ENCODE measurements around the gene SORCS2.

The SORCS2 gene

GRCh38 chr4:7169134-7169533 is 23.2 kb upstream of the SORCS2 start:
- H4K91ac ChIP-seq (ENCODE audit: low read depth, low read length): no peak overlapping the region
- no peak overlapping the region for H3K27ac ChIP-seq (ENCODE audit: low read depth, low read length)
- no peak overlapping the region for H3K18ac ChIP-seq (ENCODE audit: low read length)
- H3K9me3 ChIP-seq (ENCODE audit: insufficient read depth, low read depth, low read length): peaks cover 9% of the 10 kb centered on the region
- H4K12ac ChIP-seq (ENCODE audit: low read depth, low read length): no peak overlapping the region
- H2AFZ ChIP-seq (ENCODE audit: insufficient read depth, low read length, poor library complexity): no peak overlapping the region
- H3K14ac ChIP-seq (ENCODE audit: low read length): no peak overlapping the region
- H2BK12ac ChIP-seq (ENCODE audit: low read length): no peak overlapping the region
- DNase-seq: no peak
- no peak overlapping the region for H3K4ac ChIP-seq (ENCODE audit: low read depth, low read length)
- H2BK120ac ChIP-seq (ENCODE audit: insufficient read depth, low read length, poor library complexity): no peak overlapping the region
- H3K27me3 ChIP-seq (ENCODE audit: insufficient read depth, low read length): no peaks in the 10 kb centered on the region
- H3K4me1 ChIP-seq (ENCODE audit: control insufficient read depth in 1 of 2, insufficient read depth in 2 of 2, low read length in 2 of 2): peaks cover 0 to 4% of the 10 kb centered on the region in 2 experiments
- no peaks in the 10 kb centered on the region for H3K79me2 ChIP-seq (ENCODE audit: control insufficient read depth, insufficient read depth, low read length, poor library complexity)
- no peak overlapping the region for H3K9ac ChIP-seq (ENCODE audit: low read length)
- no peak overlapping the region for H3K4me2 ChIP-seq (ENCODE audit: low read length)
- no peak overlapping the region for H2AK5ac ChIP-seq (ENCODE audit: low read length)
- no peak overlapping the region for H4K8ac ChIP-seq (ENCODE audit: low read depth, low read length)
- H3K23ac ChIP-seq (ENCODE audit: low read length): no peak overlapping the region
- H3K79me1 ChIP-seq (ENCODE audit: low read length): no peaks in the 10 kb centered on the region
- H2BK5ac ChIP-seq (ENCODE audit: low read depth, low read length, poor library complexity): no peak overlapping the region
- no peak overlapping the region for H3K4me3 ChIP-seq (ENCODE audit: low read depth, low read length)
- no peaks in the 10 kb centered on the region for H3K36me3 ChIP-seq (ENCODE audit: control insufficient read depth in 1 of 2, insufficient read depth in 2 of 2, low read length in 2 of 2)
- WGBS (ENCODE audit: extremely low coverage, insufficient coverage, insufficient read length): no CpG with 5 or more reads among the region's 7 CpGs

- Histone ChIP-seq H4K12ac (ENCODE audit: low read depth, low read length) (no peak overlapping the region), H3K9me3 (ENCODE audit: insufficient read depth, low read depth, low read length) (peaks cover 9% of the 10 kb centered on the region), H3K14ac (ENCODE audit: low read length) (no peak overlapping the region), H3K79me1 (ENCODE audit: low read length) (no peaks in the 10 kb centered on the region), H4K91ac (ENCODE audit: low read depth, low read length) (no peak overlapping the region), H3K4me3 (ENCODE audit: low read depth, low read length) (no peak overlapping the region), H3K27me3 (ENCODE audit: insufficient read depth, low read length) (no peaks in the 10 kb centered on the region), H2BK12ac (ENCODE audit: low read length) (no peak overlapping the region), H3K18ac (ENCODE audit: low read length) (no peak overlapping the region), H3K27ac (ENCODE audit: low read depth, low read length) (no peak overlapping the region), H3K79me2 (ENCODE audit: control insufficient read depth, insufficient read depth, low read length, poor library complexity) (no peaks in the 10 kb centered on the region), H2AFZ (ENCODE audit: insufficient read depth, low read length, poor library complexity) (no peak overlapping the region), H3K4me1 (ENCODE audit: control insufficient read depth in 1 of 2, insufficient read depth in 2 of 2, low read length in 2 of 2) (peaks cover 0 to 4% of the 10 kb centered on the region in 2 experiments), H3K4me2 (ENCODE audit: low read length) (no peak overlapping the region), H2AK5ac (ENCODE audit: low read length) (no peak overlapping the region), H3K9ac (ENCODE audit: low read length) (no peak overlapping the region), H4K8ac (ENCODE audit: low read depth, low read length) (no peak overlapping the region), H3K4ac (ENCODE audit: low read depth, low read length) (no peak overlapping the region), H3K36me3 (ENCODE audit: control insufficient read depth in 1 of 2, insufficient read depth in 2 of 2, low read length in 2 of 2) (no peaks in the 10 kb centered on the region), H2BK5ac (ENCODE audit: low read depth, low read length, poor library complexity) (no peak overlapping the region), H3K23ac (ENCODE audit: low read length) (no peak overlapping the region), H2BK120ac (ENCODE audit: insufficient read depth, low read length, poor library complexity) (no peak overlapping the region)
- WGBS (ENCODE audit: extremely low coverage, insufficient coverage, insufficient read length): no CpG with 5 or more reads among the region's 3 CpGs
- peak in 1 of 2 donors; percentile 17 for DNase-seq
These were observed 22.3 kb upstream of the SORCS2 start for GRCh38 chr4:7170012-7170411.

GRCh38 chr4:7171191-7171900 is 21.0 kb upstream of the SORCS2 start:
- H3K4ac ChIP-seq (ENCODE audit: low read depth, low read length): no peak overlapping the region
- H4K12ac ChIP-seq (ENCODE audit: low read depth, low read length): no peak overlapping the region
- no peak overlapping the region for H3K23ac ChIP-seq (ENCODE audit: low read length)
- peaks cover 0 to 4% of the 10 kb centered on the region in 2 experiments for H3K4me1 ChIP-seq (ENCODE audit: control insufficient read depth in 1 of 2, insufficient read depth in 2 of 2, low read length in 2 of 2)
- H3K79me1 ChIP-seq (ENCODE audit: low read length): no peaks in the 10 kb centered on the region
- no peak overlapping the region for H3K9ac ChIP-seq (ENCODE audit: low read length)
- no peak overlapping the region for H4K91ac ChIP-seq (ENCODE audit: low read depth, low read length)
- H2AFZ ChIP-seq (ENCODE audit: insufficient read depth, low read length, poor library complexity): no peak overlapping the region
- H3K79me2 ChIP-seq (ENCODE audit: control insufficient read depth, insufficient read depth, low read length, poor library complexity): no peaks in the 10 kb centered on the region
- H4K8ac ChIP-seq (ENCODE audit: low read depth, low read length): no peak overlapping the region
- no peak overlapping the region for H2AK5ac ChIP-seq (ENCODE audit: low read length)
- H3K4me3 ChIP-seq (ENCODE audit: low read depth, low read length): no peak overlapping the region
- H2BK120ac ChIP-seq (ENCODE audit: insufficient read depth, low read length, poor library complexity): no peak overlapping the region
- no peak overlapping the region for H2BK12ac ChIP-seq (ENCODE audit: low read length)
- no peak for DNase-seq
- no CpG with 5 or more reads among the region's 4 CpGs for WGBS (ENCODE audit: extremely low coverage, insufficient coverage, insufficient read length)
- no peak overlapping the region for H2BK5ac ChIP-seq (ENCODE audit: low read depth, low read length, poor library complexity)
- no peaks in the 10 kb centered on the region for H3K27me3 ChIP-seq (ENCODE audit: insufficient read depth, low read length)
- H3K27ac ChIP-seq (ENCODE audit: low read depth, low read length): no peak overlapping the region
- no peak overlapping the region for H3K14ac ChIP-seq (ENCODE audit: low read length)
- H3K4me2 ChIP-seq (ENCODE audit: low read length): no peak overlapping the region
- H3K36me3 ChIP-seq (ENCODE audit: control insufficient read depth in 1 of 2, insufficient read depth in 2 of 2, low read length in 2 of 2): no peaks in the 10 kb centered on the region
- H3K18ac ChIP-seq (ENCODE audit: low read length): no peak overlapping the region
- H3K9me3 ChIP-seq (ENCODE audit: insufficient read depth, low read depth, low read length): peaks cover 7% of the 10 kb centered on the region

GRCh38 chr4:7172508-7172907 is 19.8 kb upstream of the SORCS2 start:
- no peak for DNase-seq
- no peak overlapping the region for H3K23ac ChIP-seq (ENCODE audit: low read length)
- no peak overlapping the region for H3K18ac ChIP-seq (ENCODE audit: low read length)
- no peaks in the 10 kb centered on the region for H3K27me3 ChIP-seq (ENCODE audit: insufficient read depth, low read length)
- no peak overlapping the region for H3K9ac ChIP-seq (ENCODE audit: low read length)
- H3K79me1 ChIP-seq (ENCODE audit: low read length): no peaks in the 10 kb centered on the region
- no peaks in the 10 kb centered on the region for H3K36me3 ChIP-seq (ENCODE audit: control insufficient read depth in 1 of 2, insufficient read depth in 2 of 2, low read length in 2 of 2)
- H2BK120ac ChIP-seq (ENCODE audit: insufficient read depth, low read length, poor library complexity): no peak overlapping the region
- H2BK12ac ChIP-seq (ENCODE audit: low read length): no peak overlapping the region
- H3K9me3 ChIP-seq (ENCODE audit: insufficient read depth, low read depth, low read length): peaks cover 5% of the 10 kb centered on the region
- H4K8ac ChIP-seq (ENCODE audit: low read depth, low read length): no peak overlapping the region
- no peak overlapping the region for H2AFZ ChIP-seq (ENCODE audit: insufficient read depth, low read length, poor library complexity)
- no peak overlapping the region for H2BK5ac ChIP-seq (ENCODE audit: low read depth, low read length, poor library complexity)
- peak overlapping the region; percentile 37 for H3K4me3 ChIP-seq (ENCODE audit: low read depth, low read length)
- H3K79me2 ChIP-seq (ENCODE audit: control insufficient read depth, insufficient read depth, low read length, poor library complexity): no peaks in the 10 kb centered on the region
- no peak overlapping the region for H2AK5ac ChIP-seq (ENCODE audit: low read length)
- H4K91ac ChIP-seq (ENCODE audit: low read depth, low read length): no peak overlapping the region
- no peak overlapping the region for H3K4me2 ChIP-seq (ENCODE audit: low read length)
- H3K14ac ChIP-seq (ENCODE audit: low read length): no peak overlapping the region
- WGBS (ENCODE audit: extremely low coverage, insufficient coverage, insufficient read length): no CpG with 5 or more reads among the region's 6 CpGs
- no peak overlapping the region for H3K27ac ChIP-seq (ENCODE audit: low read depth, low read length)
- no peak overlapping the region for H3K4ac ChIP-seq (ENCODE audit: low read depth, low read length)
- H4K12ac ChIP-seq (ENCODE audit: low read depth, low read length): no peak overlapping the region
- peaks cover 0 to 4% of the 10 kb centered on the region in 2 experiments for H3K4me1 ChIP-seq (ENCODE audit: control insufficient read depth in 1 of 2, insufficient read depth in 2 of 2, low read length in 2 of 2)

Data from trophoblast cell (in vitro differentiated cells and primary cell).